Mucosa of stomach (tissue), 1 donor: ENCODE measurements around the gene WDR74.

Experiments used
- H3K27me3 ChIP-seq: one replicate; pipeline ENCODE4 v1.7.0; 2013; ENCODE audit warnings: mild to moderate bottlenecking, low read length; ENCODE audit not compliant: control insufficient read depth, insufficient read depth
- H3K36me3 ChIP-seq: one replicate; pipeline ENCODE4 v1.7.0; 2013; ENCODE audit warnings: low read length; ENCODE audit not compliant: control insufficient read depth, insufficient read depth
- H3K4me1 ChIP-seq: one replicate; pipeline ENCODE4 v1.7.0; 2013; ENCODE audit warnings: mild to moderate bottlenecking, low read length; ENCODE audit not compliant: control insufficient read depth, insufficient read depth
- H3K4me3 ChIP-seq: one replicate; pipeline ENCODE4 v1.7.0; 2013; ENCODE audit warnings: low read length
- H3K9ac ChIP-seq: one replicate; pipeline ENCODE4 v1.7.0; 2013; ENCODE audit warnings: mild to moderate bottlenecking, low read length, moderate library complexity
- H3K9me3 ChIP-seq: one replicate; pipeline ENCODE4 v1.7.0; 2013; ENCODE audit warnings: mild to moderate bottlenecking, low read length, moderate library complexity; ENCODE audit not compliant: control insufficient read depth
- donor health status: Pancreatic carcinoma.

The WDR74 gene

DNA sequence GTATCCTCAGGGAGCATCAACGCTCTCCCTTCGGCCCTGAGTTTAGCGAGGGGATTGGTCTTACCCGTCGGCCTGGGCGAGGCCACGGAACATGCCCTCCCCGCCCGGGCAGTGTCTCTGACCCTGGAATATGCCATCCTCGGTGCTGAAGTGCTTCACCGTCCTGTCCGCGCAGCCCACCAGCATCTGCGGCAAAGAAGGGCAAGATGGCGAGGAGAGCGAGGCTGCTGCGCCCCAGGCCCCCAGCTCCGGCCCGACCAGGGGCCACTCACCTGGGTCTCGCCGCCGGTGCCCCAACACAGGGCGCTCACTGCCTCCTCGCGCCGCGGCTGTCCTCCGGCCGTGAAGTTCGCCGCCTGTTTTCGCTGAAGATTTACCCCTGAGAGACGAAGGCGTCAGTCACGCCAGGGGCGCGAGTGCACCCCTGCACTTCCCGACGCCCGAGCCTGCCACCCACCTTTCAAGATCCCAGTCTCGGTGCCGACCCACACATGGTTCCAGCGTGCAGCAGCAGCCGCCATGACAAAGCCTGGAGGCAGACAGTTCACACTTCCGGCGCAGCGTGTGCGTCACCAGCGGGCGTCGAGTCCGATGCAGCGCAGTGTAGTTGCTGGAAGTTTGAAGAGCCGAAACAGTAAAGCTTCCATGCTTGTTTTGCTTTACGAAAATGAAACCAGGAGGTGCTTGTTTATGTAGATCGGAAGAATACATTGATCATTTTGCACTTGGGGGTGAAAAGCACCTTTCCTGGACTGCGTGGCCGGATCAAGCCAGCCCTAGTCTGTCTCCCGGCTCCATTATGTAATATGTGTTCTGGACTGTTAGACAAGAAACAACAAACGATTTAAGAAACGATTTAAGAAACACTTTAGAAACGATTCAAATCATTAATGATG, at the start of gene WDR74:
Gene WDR74 (minus strand): TSS at position 541 of the 896 bp plus-strand sequence. CDS start 20 bp downstream, at position 521.
- Histone ChIP-seq H3K4me1 (peaks cover 15% of the 10 kb centered on the region), H3K4me3 (peak within 1 kb of the TSS; percentile 53), H3K36me3 (no peaks in the 10 kb centered on the region), H3K27me3 (no peaks in the 10 kb centered on the region), H3K9me3 (no peaks in the 10 kb centered on the region), H3K9ac (peak within 1 kb of the TSS; percentile 94)

DNA sequence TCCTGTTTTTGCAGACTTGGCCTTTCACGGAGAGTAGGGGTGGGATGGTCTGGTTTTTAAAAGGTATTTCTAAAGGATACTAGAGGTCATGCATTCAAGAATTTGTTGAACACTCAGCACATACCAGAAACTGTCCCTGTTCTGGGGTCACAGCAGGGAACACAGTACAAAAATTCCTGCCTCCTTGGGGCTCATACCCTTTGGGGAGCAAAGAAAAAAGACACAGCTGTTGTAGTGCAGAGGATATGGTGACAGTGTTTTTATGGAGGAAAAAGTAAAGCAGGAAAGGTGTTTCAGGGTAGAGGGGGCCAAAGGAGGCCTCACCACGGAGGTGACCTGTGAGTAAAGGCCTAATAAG, 49.7 kb upstream of the WDR74 start:
- H3K36me3 ChIP-seq: peaks cover 36% of the 10 kb centered on the region
- no peaks in the 10 kb centered on the region for H3K9me3 ChIP-seq
- peaks cover 17% of the 10 kb centered on the region for H3K4me1 ChIP-seq
- no peaks in the 10 kb centered on the region for H3K27me3 ChIP-seq
- H3K4me3 ChIP-seq: no peak overlapping the region
- H3K9ac ChIP-seq: no peak overlapping the region

DNA sequence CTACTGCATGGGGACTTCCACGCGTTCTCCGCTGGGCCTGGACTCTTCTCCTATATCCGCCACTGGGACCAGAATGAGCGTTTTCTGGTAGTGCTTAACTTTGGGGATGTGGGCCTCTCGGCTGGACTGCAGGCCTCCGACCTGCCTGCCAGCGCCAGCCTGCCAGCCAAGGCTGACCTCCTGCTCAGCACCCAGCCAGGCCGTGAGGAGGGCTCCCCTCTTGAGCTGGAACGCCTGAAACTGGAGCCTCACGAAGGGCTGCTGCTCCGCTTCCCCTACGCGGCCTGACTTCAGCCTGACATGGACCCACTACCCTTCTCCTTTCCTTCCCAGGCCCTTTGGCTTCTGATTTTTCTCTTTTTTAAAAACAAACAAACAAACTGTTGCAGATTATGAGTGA, 49.0 kb upstream of the WDR74 start:
- Histone ChIP-seq H3K4me1 (peaks cover 23% of the 10 kb centered on the region), H3K36me3 (peaks cover 43% of the 10 kb centered on the region), H3K9ac (no peak overlapping the region), H3K4me3 (no peak overlapping the region), H3K27me3 (no peaks in the 10 kb centered on the region), H3K9me3 (no peaks in the 10 kb centered on the region)

- Histone ChIP-seq H3K27me3 (no peaks in the 10 kb centered on the region), H3K4me1 (peaks cover 43% of the 10 kb centered on the region), H3K9me3 (no peaks in the 10 kb centered on the region), H3K36me3 (peaks cover 52% of the 10 kb centered on the region), H3K9ac (no peak overlapping the region), H3K4me3 (no peak overlapping the region)
These were observed 45.9 kb upstream of the WDR74 start for GRCh38 chr11:62885137-62885750.

DNA sequence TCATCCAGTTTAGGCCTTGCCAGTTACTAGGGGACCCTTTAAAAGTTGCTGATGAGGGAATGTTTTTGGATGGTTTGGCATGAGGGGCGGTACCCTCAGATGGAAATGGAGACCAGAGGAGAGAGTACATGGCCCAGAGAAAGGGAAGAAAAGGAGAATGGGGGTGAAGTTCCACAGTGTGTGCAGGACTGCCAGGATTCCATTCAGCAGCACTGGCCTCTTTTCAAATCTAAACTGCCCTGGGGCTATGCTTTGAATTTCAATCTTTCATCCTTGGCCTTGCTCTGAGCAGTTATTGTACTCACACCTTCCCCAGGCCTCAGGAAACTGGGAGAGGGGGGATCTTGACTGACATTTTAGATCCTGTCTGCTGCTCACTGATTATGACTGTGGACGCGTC, 44.3 kb upstream of the WDR74 start:
- H3K4me1 ChIP-seq: peaks cover 42% of the 10 kb centered on the region
- H3K36me3 ChIP-seq: peaks cover 43% of the 10 kb centered on the region
- H3K9ac ChIP-seq: peak overlapping the region; percentile 99
- H3K4me3 ChIP-seq: no peak overlapping the region
- no peaks in the 10 kb centered on the region for H3K9me3 ChIP-seq
- no peaks in the 10 kb centered on the region for H3K27me3 ChIP-seq

DNA sequence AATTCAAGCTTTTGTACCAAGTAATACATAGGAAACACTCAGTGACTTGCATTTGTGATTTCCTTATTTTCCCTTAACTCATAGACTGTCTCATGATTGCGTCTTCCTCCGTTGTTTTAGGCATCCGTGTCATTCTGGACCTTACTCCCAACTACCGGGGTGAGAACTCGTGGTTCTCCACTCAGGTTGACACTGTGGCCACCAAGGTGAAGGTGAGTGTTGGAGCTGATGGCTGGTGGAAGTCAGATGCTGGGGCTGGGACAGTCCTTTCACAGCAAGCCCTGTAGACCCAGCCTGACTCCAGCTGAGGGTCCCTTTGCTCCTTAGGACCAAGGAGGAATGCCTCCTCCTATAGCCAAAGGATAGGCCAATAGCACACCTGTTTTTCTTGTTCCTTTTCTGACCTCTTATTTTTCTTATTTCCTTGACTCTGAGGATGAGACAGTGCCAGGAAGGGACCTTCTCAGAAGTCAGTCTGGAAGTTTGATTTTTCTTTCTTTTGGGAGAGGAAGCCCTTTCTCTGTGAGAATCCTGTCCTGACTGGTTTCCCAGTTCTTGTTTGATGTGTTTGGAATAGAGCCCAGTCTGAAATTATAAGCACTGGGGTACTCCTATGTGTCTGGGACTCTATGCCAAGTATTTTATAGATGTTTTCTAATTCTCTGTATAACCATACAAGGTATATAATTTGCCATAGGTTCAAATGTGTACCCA, 43.6 kb upstream of the WDR74 start:
- Histone ChIP-seq H3K9ac (peak overlapping the region; percentile 99), H3K4me3 (peak overlapping the region; percentile 1), H3K27me3 (no peaks in the 10 kb centered on the region), H3K9me3 (no peaks in the 10 kb centered on the region), H3K4me1 (peaks cover 42% of the 10 kb centered on the region), H3K36me3 (peaks cover 38% of the 10 kb centered on the region)

- no peaks in the 10 kb centered on the region for H3K9me3 ChIP-seq
- H3K4me3 ChIP-seq: peak overlapping the region; percentile 100
- H3K9ac ChIP-seq: peak overlapping the region; percentile 99
- no peaks in the 10 kb centered on the region for H3K27me3 ChIP-seq
- H3K36me3 ChIP-seq: peaks cover 33% of the 10 kb centered on the region
- peaks cover 42% of the 10 kb centered on the region for H3K4me1 ChIP-seq
These were observed 43.0 kb upstream of the WDR74 start for GRCh38 chr11:62882431-62882749.

GRCh38 chr11:62881579-62882430, 42.4 kb upstream of the WDR74 start:
- peak overlapping the region; percentile 100 for H3K4me3 ChIP-seq
- peaks cover 42% of the 10 kb centered on the region for H3K4me1 ChIP-seq
- no peaks in the 10 kb centered on the region for H3K27me3 ChIP-seq
- no peaks in the 10 kb centered on the region for H3K9me3 ChIP-seq
- peak overlapping the region; percentile 99 for H3K9ac ChIP-seq
- H3K36me3 ChIP-seq: peaks cover 33% of the 10 kb centered on the region

- H3K4me1 ChIP-seq: peaks cover 42% of the 10 kb centered on the region
- no peaks in the 10 kb centered on the region for H3K27me3 ChIP-seq
- peak within 1 kb of the TSS; percentile 100 for H3K4me3 ChIP-seq
- H3K9me3 ChIP-seq: no peaks in the 10 kb centered on the region
- peaks cover 31% of the 10 kb centered on the region for H3K36me3 ChIP-seq
- H3K9ac ChIP-seq: peak within 1 kb of the TSS; percentile 99
These were observed 41.6 kb upstream of the WDR74 start, which contains the start of gene SLC3A2 for GRCh38 chr11:62880803-62881578. Gene SLC3A2 (plus strand): TSS chr11:62880896. CDS start chr11:62881024, 128 bp downstream.

DNA sequence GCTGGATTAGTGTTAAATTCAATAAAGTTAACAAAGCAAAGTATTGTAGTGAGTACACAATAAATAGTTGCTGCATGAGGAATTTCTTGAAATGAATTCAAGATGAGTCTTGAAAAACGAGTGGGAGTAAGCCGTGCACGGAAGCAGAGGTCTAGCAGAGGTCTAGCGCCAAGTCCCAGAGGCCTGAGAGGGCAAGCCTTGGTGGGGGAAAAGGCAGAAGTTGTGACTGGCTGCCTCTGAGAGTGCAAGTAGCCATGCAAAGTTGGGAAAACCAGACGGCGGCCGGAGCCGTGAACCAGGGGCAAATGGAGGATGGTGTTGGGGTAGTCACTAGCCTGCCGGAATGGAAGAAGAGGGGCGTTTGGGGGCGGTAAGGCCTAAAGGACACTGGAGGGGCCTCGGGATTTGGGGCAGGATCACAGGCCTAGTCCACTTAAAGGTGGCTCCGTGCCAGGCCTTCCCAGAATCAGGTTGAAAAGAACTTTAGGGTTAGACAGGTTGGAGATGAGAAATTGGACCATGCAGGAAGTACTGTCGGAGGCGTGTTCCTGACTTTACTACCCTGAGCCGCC, 40.9 kb upstream of the WDR74 start:
- Histone ChIP-seq H3K27me3 (no peaks in the 10 kb centered on the region), H3K36me3 (peaks cover 25% of the 10 kb centered on the region), H3K4me3 (peak overlapping the region; percentile 100), H3K4me1 (peaks cover 40% of the 10 kb centered on the region), H3K9ac (peak overlapping the region; percentile 99), H3K9me3 (no peaks in the 10 kb centered on the region)
